ENCODE measurements around the gene F8.
A peak's percentile ranks its signal among the peaks of the same experiment; 100 is the strongest.
"Not testable (repeated sequence)": the region's sequence is repeated elsewhere in the genome, so short reads cannot be mapped to it uniquely, and the experiment has no call there.

F8 gene

DNA sequence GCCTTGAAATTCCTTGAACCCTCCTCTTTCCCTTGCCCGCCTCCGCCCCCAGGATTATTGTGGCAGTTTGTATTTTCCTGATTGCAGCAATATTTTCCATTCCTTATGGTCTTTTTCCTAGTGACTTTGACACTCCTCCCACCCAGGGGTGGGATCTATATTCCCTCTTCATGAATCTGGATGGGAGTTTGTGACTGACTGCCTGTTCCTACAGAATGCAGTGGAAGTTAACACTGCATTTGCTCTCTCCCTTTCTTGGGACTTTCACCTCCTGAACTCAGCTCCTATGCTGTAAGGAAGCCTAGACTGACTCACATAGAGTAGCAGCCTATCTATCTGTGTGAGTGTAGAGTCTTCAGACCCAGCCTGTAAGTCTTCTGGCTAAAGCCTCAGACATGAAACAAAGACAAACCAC is 6.4 kb upstream of the F8 start:
- no peak for DNase-seq

- no peak for DNase-seq
Measured at GRCh38 chrX:155028129-155028528, 5.6 kb upstream of the F8 start.

GRCh38 chrX:155027509-155028066 is 5.1 kb upstream of the F8 start:
- peak; percentile 12 for DNase-seq

- DNase-seq = peak; percentile 93
Measured at GRCh38 chrX:155026727-155027508, 4.4 kb upstream of the F8 start, which contains the start of gene FUNDC2. Gene FUNDC2 (plus strand): TSS chrX:155026844. CDS start chrX:155026939, 95 bp downstream.

DNA sequence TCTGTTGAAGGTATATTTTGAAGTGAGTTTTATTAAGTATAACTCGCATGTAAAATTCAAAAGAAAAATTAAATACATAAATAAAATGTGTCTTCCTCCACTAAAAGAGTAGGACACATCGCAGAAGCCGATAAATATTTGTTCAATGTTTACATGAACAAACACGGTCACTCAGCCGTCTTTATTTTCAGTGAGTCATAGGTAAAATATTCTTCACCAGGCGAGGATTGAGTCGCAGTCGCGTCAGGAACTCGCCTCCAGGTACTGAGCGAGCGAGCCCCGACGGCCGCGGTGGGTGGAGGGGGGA is 3.9 kb upstream of the F8 start:
- no peak for DNase-seq

DNA sequence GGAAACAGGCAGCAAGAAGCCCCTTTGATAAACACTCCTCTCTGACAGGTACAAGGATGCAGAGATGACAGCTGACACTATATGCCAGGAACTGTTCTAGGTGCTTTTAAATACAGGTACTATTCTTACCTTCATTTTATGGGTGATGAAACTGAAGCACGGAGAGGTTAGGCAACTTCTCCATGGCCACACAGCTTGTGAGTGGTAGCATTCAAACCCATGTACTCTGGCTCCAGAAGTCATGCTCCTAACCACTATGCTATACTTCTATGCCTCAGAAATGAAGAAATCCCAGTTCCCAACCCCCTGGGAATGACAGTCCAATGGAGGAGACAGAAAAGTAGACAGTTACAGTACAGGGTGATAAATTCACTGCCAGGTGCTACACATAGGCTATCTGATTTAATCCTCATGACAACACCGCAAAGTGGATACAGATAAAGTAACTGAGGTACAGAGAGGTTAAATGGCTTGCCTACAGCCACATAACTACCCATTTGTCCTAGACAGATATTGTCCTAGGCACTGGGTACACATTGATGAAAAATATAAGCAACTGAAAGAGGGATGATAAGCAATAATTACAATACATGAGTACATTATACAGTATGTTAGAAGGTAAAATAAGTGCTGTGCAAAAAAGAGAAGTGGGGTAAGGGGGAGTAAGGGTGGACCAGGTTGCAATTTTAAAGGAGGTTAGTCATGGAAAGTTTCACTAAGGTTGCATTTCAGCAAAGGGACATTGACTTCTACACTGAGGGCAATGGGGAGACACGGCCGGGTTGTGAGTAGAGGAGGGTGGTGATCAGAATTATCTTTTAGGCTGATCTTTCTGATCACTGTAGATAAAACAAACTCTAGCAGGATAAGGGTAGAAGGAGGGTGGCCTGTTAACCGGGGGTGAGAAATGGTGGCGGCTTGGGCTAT is 1.6 kb upstream of the F8 start:
- no peak for DNase-seq

GRCh38 chrX:155020591-155020990 is 1.9 kb downstream of the F8 start:
- no peak for DNase-seq

DNA sequence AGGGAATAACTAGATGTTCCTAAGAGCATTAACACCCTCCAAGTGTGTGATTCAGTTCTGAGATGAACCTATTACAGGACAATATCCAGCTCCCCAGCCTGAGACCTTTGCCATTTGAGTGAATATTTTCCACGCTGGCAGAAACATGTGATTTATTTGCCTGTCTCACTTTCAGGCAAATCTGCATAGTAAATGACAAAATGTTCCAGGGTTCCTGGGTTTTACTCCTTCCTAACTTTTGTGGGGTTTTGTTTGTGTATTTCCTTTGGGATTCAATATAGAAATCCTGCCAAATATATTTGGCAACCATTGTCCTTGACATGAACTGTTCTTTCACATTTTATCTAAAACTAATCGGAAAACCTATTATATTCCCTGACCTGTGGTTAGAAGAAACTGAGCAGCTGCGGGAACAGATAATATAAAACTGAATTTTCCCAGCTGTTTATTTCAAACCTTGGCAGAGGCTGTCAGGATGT is 12.5 kb downstream of the F8 start:
- DNase-seq = no peak

DNA sequence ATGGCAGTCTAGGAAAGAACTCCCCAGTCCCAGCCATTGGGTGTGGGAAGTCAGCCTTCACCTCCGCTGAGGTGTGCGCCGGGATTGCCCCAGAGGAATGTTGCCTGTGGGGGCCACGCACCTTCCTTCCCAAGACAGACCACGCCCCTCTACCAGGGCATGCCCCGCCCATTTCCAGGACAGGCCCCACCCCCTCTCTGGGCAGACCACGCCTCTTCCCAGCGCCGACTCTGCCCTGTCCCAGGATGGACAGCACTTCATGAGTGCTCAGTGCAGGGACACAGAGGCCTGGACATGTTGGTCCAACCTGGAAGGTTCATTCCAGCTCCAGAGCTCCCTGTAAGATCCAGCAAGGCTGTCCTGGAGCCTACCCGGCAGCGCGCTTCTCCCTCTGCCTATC is 13.9 kb downstream of the F8 start:
- not testable (repeated sequence) for DNase-seq

- not testable (repeated sequence) for DNase-seq
Measured at GRCh38 chrX:155006913-155007671, 15.4 kb downstream of the F8 start.

GRCh38 chrX:155006379-155006778 is 16.1 kb downstream of the F8 start:
- DNase-seq = not testable (repeated sequence)

GRCh38 chrX:155005190-155005589 is 17.3 kb downstream of the F8 start:
- no peak for DNase-seq

- no peak for DNase-seq
Measured at GRCh38 chrX:155001873-155002272, 20.6 kb downstream of the F8 start.

GRCh38 chrX:155000841-155001240 is 21.7 kb downstream of the F8 start:
- DNase-seq = no peak

GRCh38 chrX:154998204-154998880 is 24.2 kb downstream of the F8 start:
- DNase-seq = no peak

DNA sequence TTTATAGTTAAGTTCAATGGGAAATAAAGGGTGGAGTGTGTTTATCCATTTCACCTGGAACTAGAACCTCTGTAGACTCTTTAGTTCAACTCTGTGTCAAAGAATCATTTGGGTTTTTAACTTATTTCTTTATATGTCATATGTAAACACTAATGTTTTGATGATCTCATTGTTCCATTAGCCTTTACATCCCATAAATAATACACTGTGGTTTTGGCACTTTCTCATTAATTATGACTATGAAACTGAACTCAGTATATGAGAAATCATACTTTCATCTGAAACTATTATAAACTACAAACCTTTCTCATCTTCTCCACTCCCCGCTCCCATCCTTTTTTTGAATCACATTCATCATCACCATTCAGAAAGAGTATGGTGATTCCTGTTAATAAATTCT is 31.0 kb downstream of the F8 start:
- DNase-seq = no peak

GRCh38 chrX:154991039-154991438 is 31.5 kb downstream of the F8 start:
- peak; percentile 45 for DNase-seq

DNA sequence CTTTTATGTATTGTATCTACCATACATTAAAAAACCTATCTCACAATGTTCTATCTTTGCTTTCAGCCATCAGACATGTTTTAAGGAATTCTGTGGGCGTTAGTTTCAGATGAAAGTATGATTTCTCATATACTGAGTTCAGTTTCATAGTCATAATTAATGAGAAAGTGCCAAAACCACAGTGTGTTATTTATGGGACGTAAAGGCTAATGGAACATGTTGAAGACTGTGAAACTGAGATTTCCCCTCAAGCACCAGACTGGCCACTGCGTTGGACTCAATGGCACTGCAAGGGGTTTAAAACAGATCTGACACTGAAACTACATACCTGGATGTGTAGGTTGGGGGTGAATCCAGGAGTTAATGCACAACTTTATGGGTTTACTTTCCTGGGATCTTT is 32.0 kb downstream of the F8 start:
- DNase-seq = no peak

DNA sequence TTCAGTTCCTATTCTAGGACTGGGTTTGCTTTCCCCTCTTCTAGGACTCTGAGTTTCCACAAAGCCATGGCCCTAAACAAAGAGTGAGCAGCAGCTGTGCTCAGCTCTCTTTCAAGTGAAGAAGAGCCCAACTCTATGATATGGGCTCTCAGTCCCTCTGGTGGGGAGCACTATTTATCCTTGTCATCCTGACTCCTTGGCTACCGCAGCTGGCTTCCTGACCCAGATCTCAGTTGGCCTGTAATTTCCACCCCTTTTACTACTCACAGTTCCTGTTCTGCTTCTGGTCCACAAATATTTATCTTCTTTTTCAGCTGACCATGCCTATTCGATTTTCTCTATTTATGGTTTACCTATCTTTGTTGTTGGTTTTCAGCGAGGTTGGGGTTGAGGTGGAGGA is 33.8 kb downstream of the F8 start:
- DNase-seq = no peak

DNA sequence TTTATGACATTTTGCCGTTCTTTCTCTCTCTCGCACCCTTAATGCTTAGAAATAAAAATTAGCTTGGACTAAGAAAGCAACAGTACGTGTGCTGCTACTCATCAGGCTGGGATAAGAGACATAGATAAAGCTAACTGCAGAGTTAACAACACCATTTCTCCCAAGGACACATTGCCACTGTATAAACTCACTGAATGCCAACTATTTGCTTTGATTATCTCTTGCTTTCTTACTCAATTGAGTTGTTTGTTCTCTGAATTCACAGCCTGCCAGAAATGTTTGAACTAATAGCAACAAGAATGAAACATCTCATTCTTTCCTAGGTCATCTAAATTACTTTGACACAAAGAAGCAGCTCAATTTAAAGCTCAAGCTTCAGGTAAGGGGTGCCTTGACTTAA is 34.6 kb downstream of the F8 start:
- no peak for DNase-seq

DNA sequence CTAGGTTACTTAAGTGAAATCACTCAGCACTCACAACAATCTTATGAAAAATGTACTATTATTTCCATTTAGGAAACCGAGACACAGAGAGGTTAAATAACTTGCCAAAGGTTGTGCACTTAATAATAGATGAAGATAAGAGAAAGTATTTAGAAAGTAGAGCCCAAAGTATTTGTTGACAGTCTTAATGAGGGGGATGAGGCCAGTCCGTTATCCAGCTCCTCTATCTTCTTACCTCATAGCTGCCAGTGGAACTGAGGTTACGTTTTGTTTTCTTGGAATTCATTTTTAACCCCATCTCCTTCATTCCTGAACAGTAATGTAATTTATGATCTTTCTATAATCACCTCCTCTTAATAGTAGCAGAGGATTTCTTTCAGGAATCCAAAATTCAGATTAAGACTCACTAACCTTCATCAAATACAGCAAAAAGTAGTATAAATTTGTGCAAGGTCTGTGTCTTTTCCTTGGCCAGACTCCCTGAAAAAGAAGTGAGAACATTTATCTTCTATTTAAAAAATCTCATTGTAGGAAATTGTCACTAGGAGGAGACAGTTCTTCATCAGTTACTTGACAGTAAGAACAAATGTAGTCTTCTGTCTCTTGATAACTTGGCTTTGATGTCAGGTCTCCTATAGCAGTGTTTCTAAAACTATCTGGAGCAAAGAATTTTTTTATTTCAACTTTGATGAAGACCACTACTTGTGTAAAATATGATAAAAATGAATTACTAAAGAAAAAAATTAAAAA is 35.5 kb downstream of the F8 start:
- no peak for DNase-seq

DNA sequence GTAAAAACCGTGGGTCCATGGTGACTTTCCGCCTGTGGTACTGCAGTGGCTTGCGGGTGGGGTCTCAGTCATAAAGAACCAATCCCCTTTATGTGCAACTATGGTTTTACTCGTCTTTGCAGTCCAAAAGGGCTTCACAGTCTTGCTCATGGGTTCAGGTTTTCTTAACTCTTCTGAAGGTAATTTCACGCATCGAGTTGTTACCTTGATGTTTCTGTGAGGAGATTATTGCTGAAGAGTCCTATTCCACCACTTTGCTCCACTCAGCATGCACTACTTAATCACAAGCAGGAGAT is 41.5 kb downstream of the F8 start:
- DNase-seq = no peak
